Thyroid gland (tissue), 4 donors: ENCODE measurements around the gene CLSTN1. TPM values are rescaled to one million over a fixed set of nuclear protein-coding genes. Genes with fewer than 3 reads are reported as not detected.

ENCODE experiments used
- DNase-seq, 2 donors: peaks; one replicate each; pipeline ENCODE4 v3.0.0-alpha.2; 2019
- H3K27ac ChIP-seq, 3 donors: fragments of 200-600 bp; sonication (generic); 1 replicate in 2 of 3; 2 replicates in 1 of 3; pipeline ENCODE4 v1.5.1; 2016 to 2019; ENCODE audit warnings: mild to moderate bottlenecking in 1 of 3, moderate library complexity in 1 of 3
- H3K27me3 ChIP-seq: fragments of 200-600 bp; sonication (generic); one replicate; pipeline ENCODE4 v1.5.1; 2019
- H3K36me3 ChIP-seq, 2 donors: fragments of 200-600 bp; sonication (generic); one replicate each; pipeline ENCODE4 v1.5.1; 2016 to 2019
- H3K4me1 ChIP-seq, 2 donors: fragments of 200-600 bp; sonication (generic); one replicate each; pipeline ENCODE4 v1.5.1; 2017 to 2019
- H3K4me3 ChIP-seq, 3 donors: fragments of 200-600 bp; sonication (generic); replicated peaks in 1 of 3; 1 replicate in 2 of 3; 2 replicates in 1 of 3; pipeline ENCODE4 v1.5.1; 2016; ENCODE audit warnings: mild to moderate bottlenecking in 1 of 3
- H3K9me3 ChIP-seq: fragments of 200-600 bp; sonication (generic); one replicate; pipeline ENCODE4 v1.5.1; 2017
- POLR2A ChIP-seq, 2 donors: fragments of 450-650 bp; IDR thresholded peaks; one replicate each; pipeline ENCODE4 v1.6.1; 2017; ENCODE audit warnings: antibody characterized with exemption in 2 of 2, mild to moderate bottlenecking in 2 of 2, moderate library complexity in 1 of 2
- WGBS, 2 donors: methylation state at CpG; one replicate each; pipeline ENCODE4 v1.1.5; 2017; 5-methylcytosine and 5-hydroxymethylcytosine counted together
- intact Hi-C: fragments of 100-400 bp; cut with DNase I; formaldehyde crosslinking; loops from one replicate; pipeline ENCODE4 v1.15.1; 2023
- total RNA-seq, 4 donors: library from RNA; depleted of rRNA; stranded (reverse); fragments of >200 nt; gene quantifications; one replicate each; pipeline ENCODE4 v1.2.3, GENCODE V29; 2016
- TF ChIP-seq, protein P1 (sequence below), 6 experiments: fragments of 200-600 bp in 3 of 6; fragments of 450-650 bp in 3 of 6; sonication (generic) in 3 of 6; IDR thresholded peaks; one replicate each; pipeline ENCODE4 v1.5.1; 2016 to 2019; ENCODE audit warnings: antibody characterized with exemption in 6 of 6, mild to moderate bottlenecking in 2 of 6, inconsistent platforms in 1 of 6, moderate library complexity in 1 of 6

CLSTN1 gene
- total RNA-seq, 4 donors from 2014 or later = 59.5 to 85.0 (median 81.5) TPM

DNA sequence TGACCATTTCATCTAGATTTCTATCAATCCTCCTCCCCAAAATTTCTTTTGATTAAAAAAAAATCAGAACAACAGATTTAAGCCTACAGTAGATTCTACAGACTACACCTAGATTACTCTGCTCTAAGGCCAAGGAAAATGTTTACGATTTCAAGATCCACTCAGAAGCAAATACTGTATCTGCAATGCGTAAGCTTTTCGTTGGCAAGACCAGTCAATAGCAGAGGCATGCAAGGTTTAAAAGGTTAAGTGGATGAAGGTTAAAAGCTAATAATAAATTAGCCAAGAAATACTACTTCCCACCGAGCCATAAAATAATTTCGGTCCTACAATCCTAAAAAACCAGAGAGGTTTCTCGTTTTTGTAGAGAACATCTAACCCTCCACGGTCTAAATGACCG lies 1.3 kb downstream of the CLSTN1 start:
- TF ChIP-seq, protein P1, sequence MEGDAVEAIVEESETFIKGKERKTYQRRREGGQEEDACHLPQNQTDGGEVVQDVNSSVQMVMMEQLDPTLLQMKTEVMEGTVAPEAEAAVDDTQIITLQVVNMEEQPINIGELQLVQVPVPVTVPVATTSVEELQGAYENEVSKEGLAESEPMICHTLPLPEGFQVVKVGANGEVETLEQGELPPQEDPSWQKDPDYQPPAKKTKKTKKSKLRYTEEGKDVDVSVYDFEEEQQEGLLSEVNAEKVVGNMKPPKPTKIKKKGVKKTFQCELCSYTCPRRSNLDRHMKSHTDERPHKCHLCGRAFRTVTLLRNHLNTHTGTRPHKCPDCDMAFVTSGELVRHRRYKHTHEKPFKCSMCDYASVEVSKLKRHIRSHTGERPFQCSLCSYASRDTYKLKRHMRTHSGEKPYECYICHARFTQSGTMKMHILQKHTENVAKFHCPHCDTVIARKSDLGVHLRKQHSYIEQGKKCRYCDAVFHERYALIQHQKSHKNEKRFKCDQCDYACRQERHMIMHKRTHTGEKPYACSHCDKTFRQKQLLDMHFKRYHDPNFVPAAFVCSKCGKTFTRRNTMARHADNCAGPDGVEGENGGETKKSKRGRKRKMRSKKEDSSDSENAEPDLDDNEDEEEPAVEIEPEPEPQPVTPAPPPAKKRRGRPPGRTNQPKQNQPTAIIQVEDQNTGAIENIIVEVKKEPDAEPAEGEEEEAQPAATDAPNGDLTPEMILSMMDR (IDR thresholded peaks at IDR 0.05) = no peak
- no peak for TF ChIP-seq POLR2A (IDR thresholded peaks at IDR 0.05)
- intact Hi-C loops = no loop called here
- 8 to 12% methylated on average over 8 of the region's 8 CpGs for WGBS, 2 donors
- Histone ChIP-seq H3K36me3 (no peaks in the 10 kb centered on the region), H3K4me3 (peak overlapping the region; percentile 44 to 99 (median 76)), H3K27me3 (no peaks in the 10 kb centered on the region), H3K4me1 (peaks cover 7 to 26% of the 10 kb centered on the region in 2 donors), H3K27ac (no peak overlapping the region), H3K9me3 (no peaks in the 10 kb centered on the region)
- no peak for DNase-seq

GRCh38 chr1:9821710-9822109 lies 2.1 kb downstream of the CLSTN1 start:
- TF ChIP-seq POLR2A (IDR thresholded peaks at IDR 0.05) = no peak
- TF ChIP-seq, protein P1 (IDR thresholded peaks at IDR 0.05) = no peak
- Histone ChIP-seq H3K27me3 (no peaks in the 10 kb centered on the region), H3K4me1 (peaks cover 7 to 26% of the 10 kb centered on the region in 2 donors), H3K27ac (no peak overlapping the region), H3K4me3 (no peak overlapping the region), H3K9me3 (no peaks in the 10 kb centered on the region), H3K36me3 (no peaks in the 10 kb centered on the region)
- DNase-seq = no peak
- 94 to 96% methylated on average over 4 of the region's 4 CpGs for WGBS, 2 donors
- intact Hi-C loops = no loop called here

DNA sequence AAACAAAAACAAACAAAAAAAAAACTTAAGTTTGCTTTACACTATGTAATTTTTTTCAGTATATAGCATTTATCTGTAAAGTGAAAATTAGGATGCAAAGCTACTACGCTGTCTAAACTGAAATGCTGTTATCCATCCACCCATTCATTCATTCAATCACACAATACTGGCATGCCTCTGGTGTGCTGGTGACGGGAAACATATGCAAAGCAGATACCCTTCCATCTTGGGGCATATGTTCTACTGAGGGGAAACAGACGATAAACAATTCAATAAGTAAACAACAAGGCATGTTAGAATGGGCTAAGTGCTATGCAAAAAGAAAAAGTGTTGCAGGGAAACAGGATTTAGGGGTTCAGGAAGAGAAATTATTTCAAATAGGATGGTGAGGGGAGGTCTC lies 3.2 kb downstream of the CLSTN1 start:
- Histone ChIP-seq H3K9me3 (no peaks in the 10 kb centered on the region), H3K27ac (no peak overlapping the region), H3K27me3 (no peaks in the 10 kb centered on the region), H3K4me3 (no peak overlapping the region), H3K4me1 (peaks cover 12 to 25% of the 10 kb centered on the region in 2 donors), H3K36me3 (no peaks in the 10 kb centered on the region)
- intact Hi-C loops = no loop called here
- no peak for DNase-seq
- no peak for TF ChIP-seq POLR2A (IDR thresholded peaks at IDR 0.05)
- TF ChIP-seq, protein P1 (IDR thresholded peaks at IDR 0.05) = no peak
- 90 to 95% methylated on average over 3 of the region's 3 CpGs for WGBS, 2 donors

DNA sequence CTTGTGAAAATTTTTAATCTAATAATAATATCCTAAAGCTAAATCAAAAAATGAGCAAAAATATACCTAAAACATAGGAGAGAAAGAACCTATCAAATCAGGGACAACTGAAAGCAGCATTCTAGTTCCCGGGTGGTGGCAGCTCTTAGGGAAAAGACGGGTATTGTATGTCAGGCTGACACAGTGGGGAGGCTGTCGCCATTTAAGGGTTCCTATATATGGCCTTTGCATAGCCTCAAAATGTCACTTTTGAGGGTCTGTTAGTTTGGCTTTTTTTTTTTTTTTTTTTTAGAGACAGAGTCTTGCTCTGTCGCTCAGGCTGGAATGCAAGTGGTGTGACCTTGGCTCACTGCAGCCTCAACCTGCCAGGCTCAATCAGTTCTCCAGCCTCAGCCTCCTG lies 6.0 kb downstream of the CLSTN1 start:
- TF ChIP-seq POLR2A (IDR thresholded peaks at IDR 0.05) = no peak
- TF ChIP-seq, protein P1 (IDR thresholded peaks at IDR 0.05) = no peak
- H3K27me3 ChIP-seq = no peaks in the 10 kb centered on the region
- no peaks in the 10 kb centered on the region for H3K36me3 ChIP-seq
- H3K27ac ChIP-seq = no peak overlapping the region
- intact Hi-C loops = no loop called here
- H3K4me3 ChIP-seq = no peak overlapping the region
- H3K9me3 ChIP-seq = no peaks in the 10 kb centered on the region
- peaks cover 8 to 26% of the 10 kb centered on the region in 2 donors for H3K4me1 ChIP-seq
- 91 to 92% methylated on average over 4 of the region's 4 CpGs for WGBS, 2 donors
- DNase-seq = no peak

DNA sequence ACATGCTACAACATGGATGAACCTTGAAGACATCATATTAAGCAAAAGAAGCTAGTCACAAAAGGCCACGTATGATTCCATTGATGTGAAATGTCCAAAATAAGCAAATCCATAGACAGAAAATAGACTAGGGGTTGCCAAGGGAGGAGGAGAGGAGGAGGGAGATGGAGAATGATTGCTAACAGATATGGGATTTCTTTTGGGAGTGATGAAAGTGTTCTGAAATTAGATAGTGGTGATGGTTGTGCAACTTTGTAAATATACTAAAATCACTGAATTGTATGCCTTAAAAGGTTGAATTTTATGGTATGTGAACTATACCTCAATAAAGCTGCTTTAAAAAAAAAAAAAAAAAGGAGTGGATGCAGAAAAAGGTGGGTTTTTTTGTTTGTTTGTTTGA lies 7.6 kb downstream of the CLSTN1 start:
- Histone ChIP-seq H3K36me3 (no peaks in the 10 kb centered on the region), H3K9me3 (no peaks in the 10 kb centered on the region), H3K27ac (peak overlapping the region; percentile 61 to 65 (median 62)), H3K4me1 (peaks cover 21 to 29% of the 10 kb centered on the region in 2 donors), H3K27me3 (no peaks in the 10 kb centered on the region), H3K4me3 (no peak overlapping the region)
- DNase-seq = no peak
- WGBS, 2 donors = 62 to 70% methylated on average over 1 of the region's 1 CpG
- TF ChIP-seq, protein P1 (IDR thresholded peaks at IDR 0.05) = no peak
- TF ChIP-seq POLR2A (IDR thresholded peaks at IDR 0.05) = no peak
- intact Hi-C loops = no loop called here
